PC-3 (cell line): Measurements from ENCODE around the gene NTMT2. TPM values are rescaled to one million over a fixed set of nuclear protein-coding genes. Genes with fewer than 3 reads are reported as not detected.

Experiments
- ATAC-seq: fragments of 200-7000 bp; cut with Tn5 transposase; 2 replicates; pipeline ENCODE4 v1.9.1; 2020; ENCODE audit warnings: mild to moderate bottlenecking, moderate library complexity
- BruUV-seq: library from RNA; stranded (reverse); fragments of 400-500 nt; replicated peaks from 2 replicates; lab custom pipeline; 2021; lab: Mats Ljungman, UMichigan
- CTCF ChIA-PET: fragments of 300-600 bp; sonication (Branson Sonifier 250); formaldehyde crosslinking; loops from one replicate; lab custom pipeline; 2022; ENCODE audit warnings: antibody characterized with exemption; lab: Charles Lee
- POLR2A ChIA-PET: fragments of 300-600 bp; sonication (Branson Sonifier 250); formaldehyde crosslinking; loops from one replicate; lab custom pipeline; 2022; ENCODE audit warnings: antibody characterized with exemption; ENCODE audit not compliant: unreplicated experiment; lab: Charles Lee
- DNase-seq: peaks from one replicate; pipeline ENCODE4 v3.0.0-alpha.2; 2015
- H2AFZ ChIP-seq: fragments of 300-600 bp; sonication (generic); 2 replicates; pipeline ENCODE4 v1.6.0; 2016; ENCODE audit warnings: antibody characterized with exemption, low read length
- H3F3A ChIP-seq: fragments of 300-600 bp; sonication (generic); one replicate; pipeline ENCODE4 v1.6.0; 2017; ENCODE audit warnings: antibody characterized with exemption, low read length, control low read depth, mild to moderate bottlenecking; ENCODE audit not compliant: unreplicated experiment
- H3K27ac ChIP-seq: fragments of 300-600 bp; sonication (generic); 2 replicates; pipeline ENCODE4 v1.5.1; 2016; ENCODE audit warnings: mild to moderate bottlenecking, low read length
- H3K27me3 ChIP-seq: fragments of 300-600 bp; sonication (generic); 2 replicates; pipeline ENCODE4 v1.6.1; 2016; ENCODE audit warnings: low read length, mixed read lengths
- H3K36me3 ChIP-seq: fragments of 300-600 bp; sonication (generic); 2 replicates; pipeline ENCODE4 v1.6.1; 2016; ENCODE audit warnings: low read depth, mixed run types, low read length, mixed read lengths
- H3K4me1 ChIP-seq: fragments of 300-600 bp; sonication (generic); 2 replicates; pipeline ENCODE4 v1.5.1; 2016; ENCODE audit warnings: low read length; ENCODE audit not compliant: insufficient read depth
- H3K4me2 ChIP-seq: fragments of 300-600 bp; sonication (generic); 2 replicates; pipeline ENCODE4 v1.6.0; 2016; ENCODE audit warnings: low read length
- H3K4me3 ChIP-seq: fragments of 300-600 bp; sonication (generic); 2 replicates; pipeline ENCODE4 v1.5.1; 2016; ENCODE audit warnings: mild to moderate bottlenecking, low read length, mixed read lengths
- H3K79me2 ChIP-seq: fragments of 300-600 bp; sonication (generic); 2 replicates; pipeline ENCODE4 v1.6.1; 2017; ENCODE audit warnings: low read length, mixed read lengths
- H3K9ac ChIP-seq: fragments of 300-600 bp; sonication (generic); 2 replicates; pipeline ENCODE4 v1.6.0; 2016; ENCODE audit warnings: mild to moderate bottlenecking, low read length
- H3K9me2 ChIP-seq: fragments of 300-600 bp; sonication (generic); replicated peaks from 2 replicates; pipeline ENCODE4 v1.6.1; 2016; ENCODE audit warnings: mixed run types, low read length, mixed read lengths
- H3K9me3 ChIP-seq: fragments of 300-600 bp; sonication (generic); 2 replicates; pipeline ENCODE4 v1.6.1; 2016; ENCODE audit warnings: low read length, mixed read lengths
- H4K20me1 ChIP-seq: fragments of 300-600 bp; sonication (generic); 2 replicates; pipeline ENCODE4 v1.6.1; 2016; ENCODE audit warnings: low read length, mixed read lengths
- CTCF ChIP-seq: fragments of 300-600 bp; sonication (generic); conservative IDR thresholded peaks from 2 replicates; pipeline ENCODE4 v1.5.1; 2017; ENCODE audit warnings: antibody characterized with exemption, low read depth, mild to moderate bottlenecking, low read length
- EZH2 ChIP-seq: fragments of 300-600 bp; sonication (generic); IDR thresholded peaks from one replicate; pipeline ENCODE4 v1.6.1; 2017; ENCODE audit warnings: antibody characterized with exemption, mild to moderate bottlenecking, low read length; ENCODE audit not compliant: unreplicated experiment
- EZH2phosphoT487 ChIP-seq: fragments of 300-600 bp; sonication (generic); IDR thresholded peaks from 2 replicates; pipeline ENCODE4 v1.6.1; 2018; ENCODE audit warnings: mild to moderate bottlenecking, antibody characterized with exemption, low read length, borderline replicate concordance
- intact Hi-C: fragments of 100-400 bp; cut with micrococcal nuclease; formaldehyde crosslinking; loops from 2 replicates; pipeline ENCODE4 v1.9.0; 2023
- total RNA-seq: library from RNA; depleted of rRNA; stranded (reverse); fragments of >200 nt; gene quantifications from 2 replicates; pipeline ENCODE4 v1.2.3, GENCODE V29; 2014

Gene NTMT2
- total RNA-seq, 1 experiment from 2014 or later, result not detected

GRCh38 chr1:170194451-170194850 lies 48.7 kb downstream of the NTMT2 start:
- no peak overlapping the region for H2AFZ ChIP-seq
- H3K27ac ChIP-seq, result no peak overlapping the region
- no peak for TF ChIP-seq CTCF
- TF ChIP-seq EZH2phosphoT487, result no peak
- no peak for TF ChIP-seq EZH2
- H3F3A ChIP-seq, result no peaks in the 10 kb centered on the region
- H3K4me2 ChIP-seq, result no peak overlapping the region
- no peaks in the 10 kb centered on the region for H3K9me3 ChIP-seq
- no TSS peak for BruUV-seq
- H3K4me3 ChIP-seq, result no peak overlapping the region
- ChIA-PET POLR2A (no interaction called here), CTCF (no interaction called here)
- intact Hi-C loops, result no loop called here
- no peaks in the 10 kb centered on the region for H3K27me3 ChIP-seq
- DNase-seq (no peak), ATAC-seq (no peak)
- H3K9ac ChIP-seq, result no peak overlapping the region
- no peaks in the 10 kb centered on the region for H3K79me2 ChIP-seq
- no peaks in the 10 kb centered on the region for H3K9me2 ChIP-seq
- no peaks in the 10 kb centered on the region for H4K20me1 ChIP-seq
- H3K4me1 ChIP-seq, result no peaks in the 10 kb centered on the region
- no peaks in the 10 kb centered on the region for H3K36me3 ChIP-seq

GRCh38 chr1:170196490-170197236 lies 50.9 kb downstream of the NTMT2 start:
- intact Hi-C loops, result no loop called here
- Histone ChIP-seq H3K79me2 (no peaks in the 10 kb centered on the region), H4K20me1 (no peaks in the 10 kb centered on the region), H3K4me1 (no peaks in the 10 kb centered on the region), H2AFZ (no peak overlapping the region), H3K9ac (no peak overlapping the region), H3F3A (no peaks in the 10 kb centered on the region), H3K4me2 (no peak overlapping the region), H3K27me3 (no peaks in the 10 kb centered on the region), H3K27ac (no peak overlapping the region), H3K9me3 (no peaks in the 10 kb centered on the region), H3K4me3 (no peak overlapping the region), H3K9me2 (no peaks in the 10 kb centered on the region), H3K36me3 (no peaks in the 10 kb centered on the region)
- TF ChIP-seq EZH2phosphoT487, result no peak
- no peak for TF ChIP-seq CTCF
- TF ChIP-seq EZH2, result no peak
- CTCF ChIA-PET, result no interaction called here
- ATAC-seq, result no peak
- no peak for DNase-seq
- POLR2A ChIA-PET, result no interaction called here
- BruUV-seq, result no TSS peak

GRCh38 chr1:170198090-170198489 lies 52.3 kb downstream of the NTMT2 start:
- Histone ChIP-seq H3K27me3 (no peaks in the 10 kb centered on the region), H3K4me3 (no peak overlapping the region), H2AFZ (no peak overlapping the region), H3K36me3 (no peaks in the 10 kb centered on the region), H3K79me2 (no peaks in the 10 kb centered on the region), H3K9ac (no peak overlapping the region), H4K20me1 (no peaks in the 10 kb centered on the region), H3K4me2 (no peak overlapping the region), H3F3A (no peaks in the 10 kb centered on the region), H3K27ac (no peak overlapping the region), H3K9me3 (no peaks in the 10 kb centered on the region), H3K9me2 (no peaks in the 10 kb centered on the region), H3K4me1 (no peaks in the 10 kb centered on the region)
- intact Hi-C loops, result no loop called here
- no TSS peak for BruUV-seq
- ATAC-seq, result no peak
- DNase-seq, result no peak
- ChIA-PET CTCF (no interaction called here), POLR2A (no interaction called here)
- TF ChIP-seq EZH2, result no peak
- TF ChIP-seq CTCF, result no peak
- TF ChIP-seq EZH2phosphoT487, result no peak
